Mucosa of descending colon (tissue), 3 donors: ENCODE measurements around the gene POTEJ. TPM values are rescaled to one million over a fixed set of nuclear protein-coding genes. Genes with fewer than 3 reads are reported as not detected.
"Not testable (repeated sequence)": the region's sequence is repeated elsewhere in the genome, so short reads cannot be mapped to it uniquely, and the experiment has no call there.

ENCODE experiments used
- ATAC-seq: fragments of 200-7000 bp; cut with Tn5 transposase; one replicate; pipeline ENCODE4 v1.9.1; 2020; ENCODE audit warnings: mild to moderate bottlenecking, moderate library complexity
- DNase-seq, 3 donors: peaks; one replicate each; pipeline ENCODE4 v3.0.0-alpha.2; 2020
- H3K36me3 ChIP-seq: fragments of 200-600 bp; one replicate; pipeline ENCODE4 v1.8.0; 2021; ENCODE audit warnings: low read depth, mild to moderate bottlenecking
- H3K4me1 ChIP-seq: fragments of 200-600 bp; one replicate; pipeline ENCODE4 v1.8.0; 2021; ENCODE audit warnings: low read depth, mild to moderate bottlenecking
- H3K4me3 ChIP-seq: fragments of 200-600 bp; one replicate; pipeline ENCODE4 v1.8.0; 2021; ENCODE audit warnings: mild to moderate bottlenecking
- H3K9me3 ChIP-seq: fragments of 200-600 bp; one replicate; pipeline ENCODE4 v1.8.0; 2021; ENCODE audit warnings: mild to moderate bottlenecking
- intact Hi-C, 2 donors: fragments of 100-400 bp; cut with DNase I in 1 of 2; cut with micrococcal nuclease in 1 of 2; formaldehyde crosslinking; loops; one replicate each; pipeline versions ENCODE4 v1.11.0 to v1.11.1; 2022; cut with DNase I, micrococcal nuclease
- total RNA-seq, 3 donors: library from RNA; stranded (reverse); fragmentation: NEBNext Ultra II Directional in 2 of 3; extraction: Animal tissue kit (Norgen Biotek cat#: 25700) in 2 of 3; gene quantifications; one replicate each; pipeline versions ENCODE4 v1.2.1 to v1.2.4, GENCODE V29; 2021 to 2023
- donor health status: DM: no; HTN: no; CAD: no; lungs with moderate emphysema.
- donor health status: DM: no; HTN: no; CAD: no.
- donor health status: DM: no; HTN: yes; CAD: no.

Gene POTEJ
- total RNA-seq, 3 donors from 2014 or later: 0.10 TPM; not detected in 2

DNA sequence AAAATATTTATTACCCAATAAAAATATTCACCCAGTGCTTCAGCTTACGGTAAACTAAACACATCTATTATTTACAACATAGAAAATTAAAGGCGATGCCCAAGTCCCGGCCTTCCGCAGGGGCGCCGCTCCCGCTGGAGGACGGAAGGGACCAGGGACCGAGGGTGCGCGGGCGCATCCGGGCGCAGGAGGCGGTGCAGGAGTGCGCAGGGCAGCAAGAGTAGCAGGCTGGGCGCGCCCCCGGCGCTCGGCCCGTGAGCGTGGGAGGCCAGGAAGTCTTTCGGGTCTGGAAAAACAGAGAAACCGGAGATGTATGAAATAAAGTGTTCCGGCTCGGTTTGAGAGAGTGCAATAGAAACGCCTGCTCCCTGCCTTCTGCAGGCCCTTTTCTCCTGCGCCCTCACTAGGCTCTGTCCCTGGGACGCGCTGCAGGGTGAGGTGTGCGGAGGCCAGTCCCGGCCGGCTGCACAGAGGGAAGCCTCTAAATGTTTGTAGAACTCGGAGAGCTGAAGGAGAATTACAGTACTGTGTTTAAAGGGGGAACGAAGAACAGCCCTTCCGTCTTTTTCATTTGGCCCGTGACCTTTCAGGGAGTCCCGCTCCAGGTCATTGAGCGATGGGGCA, 18.3 kb upstream of the POTEJ start:
- intact Hi-C loops, DNase-seq, ATAC-seq, H3K4me3 ChIP-seq, H3K4me1 ChIP-seq, H3K9me3 ChIP-seq, H3K36me3 ChIP-seq: not testable (repeated sequence)

DNA sequence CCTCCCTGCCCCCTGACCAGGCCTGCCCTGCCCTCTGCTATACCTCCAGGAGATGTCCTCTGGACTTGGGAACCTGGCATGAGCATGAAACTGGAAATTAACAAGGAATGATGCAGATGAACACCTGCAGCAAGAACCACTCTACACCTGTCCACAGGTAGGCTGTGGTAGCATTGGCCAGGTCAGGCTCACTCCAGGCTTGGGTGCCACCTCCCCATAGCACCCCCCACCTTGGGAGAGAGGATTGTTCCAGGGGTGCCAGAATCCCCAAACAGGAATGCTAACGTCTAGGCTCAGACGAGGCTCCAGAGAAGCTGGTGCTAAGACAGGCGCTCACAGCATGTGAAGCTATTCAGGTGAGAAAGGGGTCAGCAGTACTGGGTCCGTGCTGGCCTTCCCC, 17.2 kb upstream of the POTEJ start:
- not testable (repeated sequence) for ATAC-seq

GRCh38 chr2:130596757-130597156, 14.5 kb upstream of the POTEJ start:
- intact Hi-C loops, DNase-seq, H3K4me3 ChIP-seq, ATAC-seq, H3K9me3 ChIP-seq, H3K36me3 ChIP-seq, H3K4me1 ChIP-seq: not testable (repeated sequence)

More for the DNA sequence above, 17.2 kb upstream of the POTEJ start:
- H3K9me3 ChIP-seq, H3K4me1 ChIP-seq, H3K4me3 ChIP-seq, H3K36me3 ChIP-seq, intact Hi-C loops, DNase-seq: not testable (repeated sequence)

DNA sequence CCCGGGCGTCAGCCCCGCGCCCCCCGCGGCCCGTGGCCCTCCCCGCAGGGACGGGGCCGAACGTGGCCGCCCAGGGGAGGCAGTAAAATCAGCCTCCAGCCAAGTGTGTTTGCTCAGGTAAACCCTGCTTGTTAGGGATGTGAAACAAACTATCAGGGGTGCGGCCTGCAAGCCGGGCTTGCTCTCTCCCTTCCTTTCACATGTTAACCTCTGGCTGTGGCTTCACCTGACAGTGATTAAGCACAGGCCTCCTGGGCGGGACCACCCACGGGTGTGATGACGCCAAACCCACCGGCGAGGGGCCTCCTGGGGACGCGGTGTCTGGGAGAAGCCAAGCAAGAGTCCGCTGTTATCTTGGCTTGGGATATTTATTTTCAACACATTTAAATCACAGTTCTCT, 13.2 kb upstream of the POTEJ start:
- ATAC-seq: peak; percentile 24

DNA sequence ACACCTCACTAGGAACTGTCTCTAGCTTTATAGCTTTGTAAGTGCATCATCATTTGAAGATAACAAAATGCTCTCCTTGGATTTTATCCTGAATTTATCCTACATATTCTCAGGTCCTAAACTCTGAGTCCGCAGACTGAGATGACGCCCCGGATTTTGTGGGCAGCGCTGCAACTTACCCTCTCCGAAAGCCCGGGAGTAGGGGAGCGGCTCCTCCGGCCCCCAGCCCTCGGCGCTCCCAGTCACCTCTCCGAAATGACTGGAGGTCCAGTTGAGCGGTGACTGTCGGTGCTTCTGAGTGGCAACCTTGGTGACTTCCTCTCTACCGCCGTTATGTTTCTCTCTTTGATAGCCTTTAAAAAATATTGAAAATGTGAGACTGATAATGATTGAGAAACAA, 12.8 kb upstream of the POTEJ start:
- H3K4me3 ChIP-seq, H3K9me3 ChIP-seq, intact Hi-C loops, H3K4me1 ChIP-seq, H3K36me3 ChIP-seq, ATAC-seq, DNase-seq: not testable (repeated sequence)

More for the DNA sequence above, 13.2 kb upstream of the POTEJ start:
- H3K4me1 ChIP-seq, intact Hi-C loops, DNase-seq, H3K9me3 ChIP-seq, H3K36me3 ChIP-seq, H3K4me3 ChIP-seq: not testable (repeated sequence)

- H3K9me3 ChIP-seq, ATAC-seq, H3K36me3 ChIP-seq, DNase-seq, intact Hi-C loops, H3K4me1 ChIP-seq, H3K4me3 ChIP-seq: not testable (repeated sequence)
These were observed 11.8 kb upstream of the POTEJ start, which contains the start of gene CFC1 for GRCh38 chr2:130599393-130599792. TSS of gene CFC1 (minus strand) at chr2:130599575. CDS start at chr2:130599287, 288 bp downstream.

DNA sequence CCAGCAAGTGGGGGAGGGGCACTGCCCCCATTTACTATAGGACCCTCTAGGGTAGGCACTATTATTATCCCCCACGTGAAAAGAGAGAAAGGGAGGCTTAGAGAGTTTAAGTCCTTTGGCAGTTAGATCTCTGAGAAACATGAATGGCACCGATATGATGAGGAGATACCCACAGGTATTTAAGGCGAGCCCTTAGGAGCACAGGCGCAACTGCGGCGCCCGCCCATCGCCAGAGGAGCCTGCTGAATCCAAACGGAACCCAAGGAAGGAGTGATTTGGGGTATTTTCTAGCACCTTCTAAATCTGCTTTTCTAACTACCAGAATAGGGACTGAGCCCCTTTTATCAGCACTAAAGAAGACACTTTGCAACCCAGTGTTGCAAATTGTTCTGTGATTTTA, 11.3 kb upstream of the POTEJ start:
- intact Hi-C loops, H3K9me3 ChIP-seq, H3K36me3 ChIP-seq, DNase-seq, H3K4me3 ChIP-seq, H3K4me1 ChIP-seq, ATAC-seq: not testable (repeated sequence)

DNA sequence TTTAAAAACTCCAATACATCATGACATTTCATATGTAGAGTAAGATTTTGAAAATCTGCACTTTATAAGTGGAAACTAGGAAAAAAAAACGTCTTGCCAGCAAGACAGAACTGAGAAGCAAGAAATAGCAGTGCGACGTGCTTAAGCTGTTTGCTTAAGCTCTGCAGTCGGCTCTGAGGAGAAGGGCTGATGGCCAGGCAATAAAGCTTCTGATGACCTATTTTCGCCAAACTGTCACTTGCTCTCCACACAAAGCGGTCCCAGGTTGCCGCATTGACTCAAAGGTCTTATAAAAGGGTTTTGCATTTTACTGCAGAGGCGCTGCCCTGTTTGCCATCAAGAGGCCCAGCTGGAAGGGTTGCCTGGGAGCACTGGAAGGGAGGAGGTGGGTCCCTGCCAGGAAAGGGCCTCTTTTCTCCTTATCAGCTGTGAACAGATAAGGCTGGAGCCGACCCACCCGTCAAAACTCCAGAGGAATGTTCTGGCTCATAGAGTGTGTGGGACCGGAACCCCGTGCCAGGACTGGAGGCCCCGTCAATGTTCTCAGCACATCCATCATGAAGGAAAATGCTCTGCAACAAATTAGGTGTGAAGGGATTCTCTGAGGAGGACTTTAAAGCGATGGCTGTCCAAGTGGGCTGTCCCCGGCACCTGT, 9.5 kb upstream of the POTEJ start:
- intact Hi-C loops, H3K36me3 ChIP-seq, H3K4me1 ChIP-seq, H3K9me3 ChIP-seq, DNase-seq, H3K4me3 ChIP-seq: not testable (repeated sequence)
- ATAC-seq: peak; percentile 78

- H3K9me3 ChIP-seq, intact Hi-C loops, DNase-seq, H3K36me3 ChIP-seq, H3K4me1 ChIP-seq, H3K4me3 ChIP-seq: not testable (repeated sequence)
- peak; percentile 30 for ATAC-seq
These were observed 2.8 kb upstream of the POTEJ start for GRCh38 chr2:130608276-130609001.

DNA sequence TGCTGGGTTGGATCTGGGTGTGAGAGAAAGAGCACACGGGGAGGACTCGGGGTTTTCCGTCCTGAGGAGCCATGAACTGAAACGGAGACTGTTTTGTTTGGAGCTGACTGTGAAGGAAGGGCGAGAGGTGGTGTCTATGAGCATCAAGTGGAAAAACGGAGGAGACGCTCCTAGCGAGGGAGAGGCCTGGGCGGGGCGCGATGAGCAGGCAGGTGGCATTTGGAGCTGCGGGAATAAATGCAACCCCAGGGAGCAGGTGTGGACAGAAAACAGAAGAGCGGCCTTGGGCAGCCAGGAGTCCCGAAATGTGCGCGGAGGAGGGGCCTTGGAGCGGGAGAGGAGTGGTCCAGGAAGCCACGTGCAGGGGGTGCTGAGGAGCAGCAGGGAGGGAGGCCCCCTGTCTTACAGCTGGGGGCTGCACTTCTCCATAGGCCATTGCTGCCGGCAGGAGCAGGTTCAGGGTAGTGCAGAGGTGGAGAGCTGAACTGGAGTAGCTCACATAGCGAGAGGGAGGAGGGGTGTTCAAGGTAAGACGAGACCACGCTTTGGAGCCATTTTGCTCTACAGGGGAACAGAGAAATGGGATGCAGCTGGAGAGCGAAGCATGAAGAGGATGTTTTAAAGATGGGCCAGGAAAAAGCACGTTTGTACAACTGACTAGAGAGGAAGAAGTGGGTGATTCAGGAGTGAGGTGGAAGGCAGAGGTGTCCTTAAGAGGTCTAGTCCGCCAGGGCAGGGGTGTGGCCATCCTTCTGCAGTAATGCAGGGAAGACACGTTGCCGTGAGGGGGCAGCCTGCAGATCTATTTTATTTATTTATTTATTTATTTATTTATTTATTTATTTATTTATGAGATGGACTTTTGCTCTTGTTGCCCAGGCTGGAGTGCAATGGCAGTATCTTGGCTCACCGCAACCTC, 2.0 kb upstream of the POTEJ start:
- H3K4me1 ChIP-seq, DNase-seq, H3K9me3 ChIP-seq, H3K4me3 ChIP-seq, intact Hi-C loops, H3K36me3 ChIP-seq: not testable (repeated sequence)
- peak; percentile 39 for ATAC-seq

GRCh38 chr2:130610486-130610885, 754 bp upstream of the POTEJ start:
- H3K4me1 ChIP-seq, intact Hi-C loops, H3K36me3 ChIP-seq, ATAC-seq, H3K9me3 ChIP-seq, DNase-seq, H3K4me3 ChIP-seq: not testable (repeated sequence)

DNA sequence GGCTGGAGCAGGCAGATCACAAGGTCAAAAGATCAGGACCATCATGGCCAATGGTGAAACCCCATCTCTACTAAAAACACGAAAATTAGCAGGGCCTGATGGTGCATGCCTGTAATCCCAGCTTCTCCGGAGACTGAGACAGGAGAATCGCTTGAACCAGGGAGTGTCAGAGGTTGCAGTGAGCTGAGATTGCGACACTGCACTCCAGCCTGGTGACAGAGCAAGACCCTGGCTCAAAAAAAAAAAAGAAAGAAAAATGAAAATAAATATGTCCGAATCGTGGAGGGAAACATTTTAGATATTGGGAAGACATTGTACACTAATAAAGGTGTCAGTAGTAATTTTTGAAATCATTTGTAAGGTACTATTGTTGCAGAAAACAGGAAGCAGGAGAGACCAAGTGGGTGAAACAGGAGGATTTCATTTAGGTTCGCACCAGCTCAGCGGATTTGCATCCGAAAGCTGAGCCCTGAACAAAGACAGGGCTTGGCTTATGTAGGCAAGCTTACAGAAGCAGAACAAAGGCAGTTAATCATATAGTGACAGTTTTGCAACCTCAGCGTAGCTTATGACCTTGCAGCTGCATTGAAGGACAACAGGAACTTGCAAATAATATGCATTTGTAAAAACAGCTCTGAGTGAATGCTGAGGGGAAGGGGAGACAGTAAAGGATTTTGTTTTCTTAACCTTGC, 17.7 kb downstream of the POTEJ start:
- ATAC-seq, H3K36me3 ChIP-seq, H3K9me3 ChIP-seq, intact Hi-C loops, H3K4me1 ChIP-seq, DNase-seq, H3K4me3 ChIP-seq: not testable (repeated sequence)

DNA sequence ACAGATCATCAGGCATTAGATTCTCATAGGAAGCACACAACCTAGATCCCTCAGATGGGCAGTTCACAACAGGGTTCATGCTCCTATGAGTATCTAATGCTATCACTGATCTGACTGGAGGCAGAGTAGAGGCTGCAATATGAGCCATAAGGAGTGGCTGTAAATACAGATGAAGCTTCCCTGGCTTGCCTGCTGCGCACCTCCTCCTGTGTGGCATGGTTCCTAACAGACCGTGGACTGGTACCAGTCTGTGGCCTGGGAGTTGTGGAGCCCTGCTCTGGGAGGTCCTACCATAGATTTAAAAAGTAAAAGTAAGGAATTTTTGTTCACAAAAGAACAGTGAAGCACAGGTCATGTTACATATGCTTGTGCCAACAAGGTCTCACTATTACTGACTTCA, 27.7 kb downstream of the POTEJ start:
- intact Hi-C loops, H3K9me3 ChIP-seq, H3K4me1 ChIP-seq, H3K36me3 ChIP-seq, ATAC-seq, DNase-seq, H3K4me3 ChIP-seq: not testable (repeated sequence)
